ENCODE data around the gene TSPAN9.

- no peak for TF ChIP-seq POLR2AphosphoS5 (IDR thresholded peaks at IDR 0.05; ENCODE audit: low read depth, low read length)
- TF ChIP-seq, protein P1, sequence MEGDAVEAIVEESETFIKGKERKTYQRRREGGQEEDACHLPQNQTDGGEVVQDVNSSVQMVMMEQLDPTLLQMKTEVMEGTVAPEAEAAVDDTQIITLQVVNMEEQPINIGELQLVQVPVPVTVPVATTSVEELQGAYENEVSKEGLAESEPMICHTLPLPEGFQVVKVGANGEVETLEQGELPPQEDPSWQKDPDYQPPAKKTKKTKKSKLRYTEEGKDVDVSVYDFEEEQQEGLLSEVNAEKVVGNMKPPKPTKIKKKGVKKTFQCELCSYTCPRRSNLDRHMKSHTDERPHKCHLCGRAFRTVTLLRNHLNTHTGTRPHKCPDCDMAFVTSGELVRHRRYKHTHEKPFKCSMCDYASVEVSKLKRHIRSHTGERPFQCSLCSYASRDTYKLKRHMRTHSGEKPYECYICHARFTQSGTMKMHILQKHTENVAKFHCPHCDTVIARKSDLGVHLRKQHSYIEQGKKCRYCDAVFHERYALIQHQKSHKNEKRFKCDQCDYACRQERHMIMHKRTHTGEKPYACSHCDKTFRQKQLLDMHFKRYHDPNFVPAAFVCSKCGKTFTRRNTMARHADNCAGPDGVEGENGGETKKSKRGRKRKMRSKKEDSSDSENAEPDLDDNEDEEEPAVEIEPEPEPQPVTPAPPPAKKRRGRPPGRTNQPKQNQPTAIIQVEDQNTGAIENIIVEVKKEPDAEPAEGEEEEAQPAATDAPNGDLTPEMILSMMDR (IDR thresholded peaks at IDR 0.05), result no peak
- no peak for TF ChIP-seq SIN3A (IDR thresholded peaks at IDR 0.05; ENCODE audit: borderline replicate concordance, insufficient read depth, low read depth, low read length)
These were observed 100.7 kb downstream of the TSPAN9 start for GRCh38 chr12:3177778-3178425.
